ENCODE measurements around the gene CAMK1D.
"Not testable (repeated sequence)": the region's sequence is repeated elsewhere in the genome, so short reads cannot be mapped to it uniquely, and the experiment has no call there.

The CAMK1D gene

GRCh38 chr10:12341526-12341925 is 7.8 kb upstream of the CAMK1D start:
- no peak for DNase-seq

GRCh38 chr10:12344375-12345110 is 4.8 kb upstream of the CAMK1D start:
- no peak for DNase-seq

GRCh38 chr10:12346707-12347106 is 2.6 kb upstream of the CAMK1D start:
- DNase-seq: no peak

- no peak for DNase-seq
These were observed 965 bp upstream of the CAMK1D start for GRCh38 chr10:12348294-12348869.

DNA sequence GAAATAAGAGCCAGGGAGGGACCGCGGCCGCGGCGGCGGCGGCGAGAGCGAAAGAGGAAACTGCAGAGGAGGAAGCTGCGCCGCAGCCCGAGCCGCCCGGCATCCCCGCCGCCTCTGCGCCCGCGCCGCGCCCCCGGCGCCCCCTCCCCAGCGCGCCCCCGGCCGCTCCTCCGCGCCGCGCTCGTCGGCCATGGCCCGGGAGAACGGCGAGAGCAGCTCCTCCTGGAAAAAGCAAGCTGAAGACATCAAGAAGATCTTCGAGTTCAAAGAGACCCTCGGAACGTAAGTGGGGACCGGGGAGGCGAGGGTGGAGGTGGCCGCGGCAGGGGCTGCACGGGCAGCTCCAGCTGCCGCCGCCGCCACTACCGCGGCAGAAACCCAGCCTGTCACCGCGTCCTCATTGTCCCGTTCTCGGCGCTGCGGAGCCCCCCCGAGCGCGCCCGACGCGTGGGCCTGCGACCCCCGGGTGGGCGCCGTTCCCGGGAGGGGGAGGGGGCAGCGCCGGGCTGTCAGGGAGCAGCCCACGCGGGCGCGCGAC is 351 bp downstream of the CAMK1D start:
- no peak for DNase-seq

DNA sequence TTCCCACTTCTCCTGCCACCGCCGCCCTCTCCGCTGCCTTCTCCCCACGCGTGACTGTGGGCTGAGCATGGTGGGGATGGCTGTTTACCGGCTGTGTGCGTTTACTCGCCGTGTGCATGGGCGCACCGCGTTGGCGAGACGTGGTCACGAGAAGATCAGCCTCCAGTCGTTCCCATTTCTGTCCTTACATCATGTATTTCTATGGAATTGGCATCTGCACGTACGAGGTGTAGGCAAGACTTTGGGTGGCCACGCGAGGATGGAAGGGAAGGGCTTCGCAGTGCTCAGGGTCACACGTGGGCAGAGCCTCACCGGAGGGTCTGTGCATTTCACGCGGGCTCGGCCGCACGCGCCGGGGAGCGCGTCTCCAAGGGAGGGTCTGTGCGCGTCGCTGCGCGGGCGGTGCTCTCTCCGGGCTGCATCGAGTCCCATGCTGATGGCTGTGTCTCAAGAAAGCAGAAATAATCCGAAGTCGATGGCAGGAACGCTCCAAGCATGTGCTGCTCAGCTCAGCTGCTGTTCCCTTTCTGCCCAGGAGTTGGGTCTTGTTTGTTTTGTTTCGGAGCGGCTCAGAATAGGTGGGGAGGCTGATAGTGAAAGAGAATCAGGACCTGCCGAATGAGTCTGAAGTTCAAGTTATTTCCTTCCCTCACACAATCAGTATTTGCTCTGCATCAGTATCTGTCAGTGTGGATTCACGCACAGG is 973 bp downstream of the CAMK1D start:
- DNase-seq: peak; percentile 26 to 62

- DNase-seq: no peak
These were observed 1.6 kb downstream of the CAMK1D start for GRCh38 chr10:12350925-12351324.

DNA sequence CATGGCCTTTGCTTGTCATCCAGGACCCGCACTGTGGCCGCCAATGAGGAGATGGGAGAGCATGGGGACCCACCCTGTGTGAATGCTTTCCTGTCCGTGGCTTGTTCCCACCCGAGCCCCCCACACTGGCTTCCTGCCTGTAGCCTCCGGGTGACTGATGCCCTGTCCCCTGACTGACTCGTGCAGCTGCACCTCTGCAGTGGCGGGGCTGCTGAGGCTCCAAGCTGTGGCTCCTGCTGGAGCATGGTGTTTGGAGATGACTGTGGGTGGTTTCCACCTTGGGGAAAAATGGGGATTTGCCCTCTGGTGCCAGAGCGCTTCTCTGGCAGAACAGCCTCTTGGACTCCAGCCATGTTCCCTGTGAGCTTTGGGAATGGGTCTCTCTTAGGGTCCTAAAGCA is 2.1 kb downstream of the CAMK1D start:
- no peak for DNase-seq

DNA sequence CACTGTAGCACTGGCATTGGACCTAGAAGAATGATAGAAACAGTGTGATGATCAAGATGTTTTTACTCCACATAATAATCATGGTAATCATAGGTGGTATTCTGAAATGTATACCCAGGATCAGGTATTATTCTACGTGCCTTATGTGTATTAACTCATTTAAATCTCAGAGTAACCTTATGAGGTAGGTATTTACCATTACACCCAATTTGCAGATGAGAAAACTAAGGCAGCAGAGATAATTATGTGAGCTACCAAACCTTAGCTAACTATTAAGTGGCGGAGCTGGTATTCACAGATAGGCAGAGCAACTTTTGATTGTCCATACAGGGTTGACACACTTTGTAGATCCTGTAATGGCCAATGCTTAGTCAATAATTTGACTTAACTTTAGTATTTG is 2.5 kb downstream of the CAMK1D start:
- no peak for DNase-seq

DNA sequence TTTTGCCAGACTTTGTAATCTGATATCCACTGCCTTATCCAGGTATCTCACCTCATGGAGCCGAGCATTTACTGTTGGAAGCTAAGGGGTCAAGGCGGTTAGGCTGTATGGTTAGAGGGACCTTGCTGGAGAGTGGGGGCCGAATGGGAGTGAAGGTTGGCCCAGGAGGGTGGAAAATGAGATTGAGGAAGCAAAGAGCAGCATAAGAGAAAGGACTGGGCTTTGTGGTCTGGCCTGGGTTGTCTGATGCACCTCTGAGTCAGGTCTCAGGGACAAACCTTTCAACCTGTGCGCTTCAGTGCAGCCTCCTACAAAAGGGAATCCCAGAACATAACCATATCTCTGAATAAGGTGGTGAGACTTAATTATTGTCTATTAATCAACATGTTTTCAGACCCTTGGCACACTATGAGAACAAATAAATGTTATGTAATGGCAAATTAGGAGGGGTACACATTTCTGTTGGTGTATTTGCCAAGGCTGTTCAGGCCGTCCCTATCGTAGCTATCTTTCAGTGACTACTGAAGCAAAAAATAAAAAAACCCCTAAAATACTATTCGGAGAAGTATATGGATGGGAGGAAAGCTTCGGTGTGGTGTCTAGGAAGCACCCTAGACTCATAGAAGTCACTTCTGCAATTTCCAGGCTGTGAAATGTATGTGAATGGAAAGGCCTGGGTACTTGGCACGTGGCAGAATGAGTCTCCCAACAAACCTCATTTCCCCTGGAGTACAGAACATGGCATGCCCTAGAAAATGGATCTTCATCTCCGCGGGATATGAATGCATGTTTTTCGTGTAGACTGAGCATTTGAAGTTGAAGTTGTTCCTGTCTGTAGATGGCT is 4.3 kb downstream of the CAMK1D start:
- DNase-seq: peak in 1 of 2 experiments; percentile 9

DNA sequence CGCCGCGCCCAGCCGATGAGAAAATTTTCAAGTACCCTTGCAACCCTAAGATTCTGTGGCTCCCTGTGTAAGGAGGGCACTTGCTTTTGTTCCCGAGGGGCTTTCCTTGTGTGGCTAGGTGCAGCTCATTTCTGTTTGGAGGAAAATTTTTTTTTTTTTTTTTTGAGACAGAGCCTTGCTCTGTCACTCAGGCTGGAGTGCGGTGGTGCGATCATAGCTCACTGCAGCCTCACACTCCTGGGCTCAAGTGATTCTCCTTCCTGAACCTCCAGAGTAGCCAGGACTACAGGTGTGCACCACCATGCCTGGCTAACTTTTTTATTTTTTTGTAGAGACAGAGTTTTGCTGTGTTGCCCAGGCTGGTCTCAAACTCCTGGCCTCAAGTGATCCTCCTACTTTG is 5.3 kb downstream of the CAMK1D start:
- DNase-seq: not testable (repeated sequence)

- no peak for DNase-seq
These were observed 6.0 kb downstream of the CAMK1D start for GRCh38 chr10:12355384-12355783.

DNA sequence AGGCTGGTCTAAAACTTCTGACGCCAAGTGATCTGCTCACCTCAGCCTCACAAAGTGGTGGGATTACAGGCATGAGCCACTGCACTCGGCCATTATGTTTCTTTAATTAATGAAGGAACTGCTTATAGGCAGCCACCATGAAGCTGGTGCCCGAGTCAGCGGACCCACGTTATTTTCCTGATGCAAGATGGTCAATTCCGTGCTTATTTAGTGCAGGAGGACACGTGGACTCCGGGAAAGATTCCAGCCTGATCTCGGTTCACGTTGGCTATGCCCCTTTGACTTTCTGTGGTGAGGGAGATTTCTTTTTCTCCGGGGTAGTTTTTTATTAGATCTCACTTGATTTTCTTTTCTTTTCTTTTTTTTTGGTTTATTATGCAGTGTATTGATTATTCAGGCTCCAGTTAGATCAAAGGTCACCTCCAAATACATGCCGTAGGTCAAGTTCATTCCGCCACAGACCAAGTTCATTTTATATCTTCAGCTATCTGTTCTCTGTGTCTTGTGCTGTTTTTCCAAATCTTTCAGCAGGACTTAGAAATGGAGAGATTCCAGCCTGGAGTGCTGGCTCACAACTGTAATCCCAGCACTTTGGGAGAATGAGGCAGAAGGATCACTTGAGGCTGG is 8.3 kb downstream of the CAMK1D start:
- no peak for DNase-seq

GRCh38 chr10:12358863-12359564 is 9.7 kb downstream of the CAMK1D start:
- no peak for DNase-seq

GRCh38 chr10:12360461-12360860 is 11.1 kb downstream of the CAMK1D start:
- DNase-seq: no peak

DNA sequence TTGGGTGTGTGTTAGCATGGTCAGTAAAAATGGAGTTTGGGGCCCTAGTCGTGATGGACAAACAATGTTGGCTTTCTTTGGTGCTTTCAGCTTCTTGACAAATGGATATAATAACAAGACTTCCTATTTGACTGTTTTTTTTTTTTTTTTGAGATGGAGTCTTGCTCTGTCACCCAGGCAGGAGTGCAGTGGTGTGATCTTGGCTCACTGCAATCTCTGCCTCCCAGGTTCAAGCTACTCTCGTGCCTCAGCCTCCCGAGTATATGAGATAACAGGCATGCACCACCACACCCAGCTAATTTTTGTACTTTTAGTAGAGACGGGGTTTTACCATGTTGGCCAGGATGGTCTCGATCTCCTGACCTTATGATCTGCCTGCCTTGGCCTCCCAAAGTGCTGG is 11.8 kb downstream of the CAMK1D start:
- DNase-seq: not testable (repeated sequence)

DNA sequence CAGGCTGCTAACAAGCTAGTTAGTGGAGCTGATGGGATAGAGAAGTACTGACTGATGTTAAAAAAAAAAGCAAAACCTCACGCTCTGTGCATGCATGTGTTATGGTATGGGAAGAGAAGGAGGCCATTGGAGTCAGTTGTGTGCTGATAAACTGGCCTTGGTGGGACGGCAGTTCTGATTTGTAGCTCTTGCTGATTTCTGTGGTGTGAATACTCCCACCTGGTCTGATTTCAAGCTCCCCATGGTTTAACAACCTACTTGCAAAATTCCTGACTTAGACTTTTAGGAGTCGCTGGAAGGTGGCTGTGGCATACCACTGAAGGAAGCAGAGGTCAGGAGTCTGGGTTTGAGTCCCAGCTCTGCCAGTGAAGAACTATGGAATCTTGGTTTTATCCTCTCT is 15.2 kb downstream of the CAMK1D start:
- no peak for DNase-seq

DNA sequence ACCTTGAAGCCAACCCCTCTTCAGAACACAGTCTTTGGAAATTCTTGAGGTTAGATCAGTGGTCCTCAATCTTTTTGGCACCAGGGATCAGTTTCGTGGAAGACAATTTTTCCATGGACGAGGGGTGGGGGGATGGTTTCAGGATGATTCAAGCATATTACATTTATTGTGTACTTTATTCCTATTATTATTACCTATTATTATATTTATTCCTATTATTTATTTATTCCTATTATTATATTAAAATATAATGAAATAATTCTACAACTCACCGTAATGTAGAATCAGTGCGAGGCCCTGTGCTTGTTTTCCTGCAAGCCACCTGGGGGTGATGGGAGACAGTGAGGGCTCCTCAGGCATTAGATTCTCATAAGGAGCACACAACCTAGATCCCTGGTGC is 17.9 kb downstream of the CAMK1D start:
- no peak for DNase-seq

GRCh38 chr10:12369982-12370381 is 20.6 kb downstream of the CAMK1D start:
- DNase-seq: no peak

DNA sequence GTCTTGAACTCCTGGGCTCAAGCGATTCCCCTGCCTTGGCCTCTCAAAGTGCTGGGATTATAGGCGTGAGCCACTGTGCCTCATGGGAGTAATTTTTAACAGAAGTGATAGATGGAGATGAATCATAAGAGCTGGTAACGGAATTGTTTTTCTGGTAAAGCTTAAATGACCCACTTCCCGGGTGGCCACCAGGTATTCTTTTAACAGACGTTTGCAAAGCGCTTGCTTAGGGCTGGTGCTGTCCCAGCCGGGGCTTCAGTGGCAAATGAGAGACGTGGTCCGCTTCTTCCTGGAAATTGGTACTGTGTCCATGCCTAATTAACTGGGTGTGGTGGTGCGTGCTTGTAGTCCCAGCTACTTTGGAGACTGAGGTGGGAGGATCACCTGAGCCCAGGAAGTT is 23.5 kb downstream of the CAMK1D start:
- no peak for DNase-seq

GRCh38 chr10:12375076-12375504 is 25.7 kb downstream of the CAMK1D start:
- DNase-seq: no peak

DNA sequence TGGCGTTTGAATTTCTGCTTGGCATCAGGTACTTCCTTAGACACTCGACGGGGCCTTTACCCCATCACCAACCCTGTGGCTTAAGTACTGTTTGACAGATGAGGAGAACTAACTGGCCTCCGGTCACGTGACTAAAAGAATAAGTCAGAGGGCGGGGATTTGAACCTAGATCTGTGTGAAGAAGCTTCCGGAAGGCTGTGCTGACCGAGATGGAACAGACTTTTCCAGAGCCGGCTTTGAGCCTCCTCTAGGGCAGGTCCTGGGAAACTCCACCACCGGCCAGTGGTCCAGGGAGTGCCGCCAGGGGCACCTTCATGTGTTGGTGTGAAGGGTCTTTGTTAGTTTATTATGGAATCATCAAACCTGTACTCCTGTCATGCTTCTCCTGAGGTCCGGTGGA is 26.9 kb downstream of the CAMK1D start:
- no peak for DNase-seq

Data from Kasumi-1 (cell line).